IPS DF 4.7 (cell line): ENCODE data around the gene FUT7.

ENCODE experiments used
- DNase-seq: peaks from one replicate; pipeline ENCODE4 v3.0.0-alpha.2; 2013; ENCODE audit warnings: low spot score; ENCODE audit errors: extremely low read depth

The FUT7 gene

GRCh38 chr9:137031904-137032640, at the start of gene FUT7:
Gene FUT7 (minus strand): TSS chr9:137032088. CDS start chr9:137031991, 97 bp downstream.
- DNase-seq: no peak

GRCh38 chr9:137080260-137081122, 48.6 kb upstream of the FUT7 start:
- DNase-seq: no peak

GRCh38 chr9:137079401-137079787, 47.5 kb upstream of the FUT7 start:
- DNase-seq: no peak

GRCh38 chr9:137078701-137079400, 47.0 kb upstream of the FUT7 start:
- DNase-seq: no peak

GRCh38 chr9:137077758-137078693, 46.1 kb upstream of the FUT7 start:
- DNase-seq: no peak

- no peak for DNase-seq
Observed at GRCh38 chr9:137077010-137077747, 45.3 kb upstream of the FUT7 start, which contains the start of gene UAP1L1. Gene UAP1L1 (plus strand): TSS chr9:137077517. CDS start chr9:137077533, 16 bp downstream.

- DNase-seq: no peak
Observed at GRCh38 chr9:137076636-137077009, 44.7 kb upstream of the FUT7 start.

- DNase-seq: no peak
Observed at GRCh38 chr9:137075275-137075775, 43.4 kb upstream of the FUT7 start.

GRCh38 chr9:137074657-137075274, 42.9 kb upstream of the FUT7 start:
- no peak for DNase-seq

GRCh38 chr9:137073992-137074399, 42.1 kb upstream of the FUT7 start:
- no peak for DNase-seq

GRCh38 chr9:137071282-137071681, 39.4 kb upstream of the FUT7 start:
- no peak for DNase-seq

GRCh38 chr9:137070906-137071275, 39.0 kb upstream of the FUT7 start:
- no peak for DNase-seq

- no peak for DNase-seq
Observed at GRCh38 chr9:137070201-137070905, 38.5 kb upstream of the FUT7 start, which contains the start of gene SAPCD2. Gene SAPCD2 (minus strand): TSS chr9:137070557. CDS start chr9:137070460, 97 bp downstream.

GRCh38 chr9:137069508-137070091, 37.7 kb upstream of the FUT7 start:
- DNase-seq: no peak

- DNase-seq: no peak
Observed at GRCh38 chr9:137068539-137069507, 36.9 kb upstream of the FUT7 start.

- no peak for DNase-seq
Observed at GRCh38 chr9:137067860-137068538, 36.1 kb upstream of the FUT7 start.
